GM12874 (cell line): Measurements from ENCODE around the gene CTDSP1.

ENCODE experiments used
- TF ChIP-seq, protein P1 (sequence below): IDR thresholded peaks from 2 replicates; pipeline ENCODE4 v1.5.1; 2011; ENCODE audit warnings: low read depth, mild to moderate bottlenecking, control low read depth, low read length, moderate library complexity; ENCODE audit not compliant: insufficient read depth

Gene CTDSP1

DNA sequence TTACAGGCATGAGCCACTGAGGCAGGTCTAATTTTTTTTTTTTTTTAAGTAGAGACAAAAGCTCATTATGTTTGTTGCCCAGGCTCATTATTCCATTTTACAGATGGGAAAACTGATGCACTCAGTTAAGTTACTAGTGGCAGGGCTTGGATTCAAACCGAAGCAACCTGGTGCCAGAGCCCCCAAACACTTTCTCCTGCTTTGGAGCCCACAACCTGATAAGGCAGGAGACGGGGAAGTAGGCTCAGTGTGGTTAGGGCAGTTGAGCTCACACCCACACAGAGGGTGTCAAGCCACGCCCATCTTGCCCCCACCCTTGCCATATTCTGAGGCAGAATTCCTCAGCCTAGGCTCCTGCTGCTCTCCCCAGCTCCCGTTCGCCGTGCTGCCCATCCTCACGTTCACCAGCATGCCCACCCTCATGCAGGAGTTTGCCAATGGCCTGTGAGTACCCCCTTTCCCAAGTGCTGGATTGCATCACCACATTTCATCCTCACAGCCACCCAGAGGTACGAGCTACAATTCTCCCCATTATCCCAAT is 5.8 kb upstream of the CTDSP1 start:
- TF ChIP-seq, protein P1, sequence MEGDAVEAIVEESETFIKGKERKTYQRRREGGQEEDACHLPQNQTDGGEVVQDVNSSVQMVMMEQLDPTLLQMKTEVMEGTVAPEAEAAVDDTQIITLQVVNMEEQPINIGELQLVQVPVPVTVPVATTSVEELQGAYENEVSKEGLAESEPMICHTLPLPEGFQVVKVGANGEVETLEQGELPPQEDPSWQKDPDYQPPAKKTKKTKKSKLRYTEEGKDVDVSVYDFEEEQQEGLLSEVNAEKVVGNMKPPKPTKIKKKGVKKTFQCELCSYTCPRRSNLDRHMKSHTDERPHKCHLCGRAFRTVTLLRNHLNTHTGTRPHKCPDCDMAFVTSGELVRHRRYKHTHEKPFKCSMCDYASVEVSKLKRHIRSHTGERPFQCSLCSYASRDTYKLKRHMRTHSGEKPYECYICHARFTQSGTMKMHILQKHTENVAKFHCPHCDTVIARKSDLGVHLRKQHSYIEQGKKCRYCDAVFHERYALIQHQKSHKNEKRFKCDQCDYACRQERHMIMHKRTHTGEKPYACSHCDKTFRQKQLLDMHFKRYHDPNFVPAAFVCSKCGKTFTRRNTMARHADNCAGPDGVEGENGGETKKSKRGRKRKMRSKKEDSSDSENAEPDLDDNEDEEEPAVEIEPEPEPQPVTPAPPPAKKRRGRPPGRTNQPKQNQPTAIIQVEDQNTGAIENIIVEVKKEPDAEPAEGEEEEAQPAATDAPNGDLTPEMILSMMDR, result no peak

GRCh38 chr2:218394298-218395089 is 5.2 kb upstream of the CTDSP1 start:
- TF ChIP-seq, protein P1, result no peak

DNA sequence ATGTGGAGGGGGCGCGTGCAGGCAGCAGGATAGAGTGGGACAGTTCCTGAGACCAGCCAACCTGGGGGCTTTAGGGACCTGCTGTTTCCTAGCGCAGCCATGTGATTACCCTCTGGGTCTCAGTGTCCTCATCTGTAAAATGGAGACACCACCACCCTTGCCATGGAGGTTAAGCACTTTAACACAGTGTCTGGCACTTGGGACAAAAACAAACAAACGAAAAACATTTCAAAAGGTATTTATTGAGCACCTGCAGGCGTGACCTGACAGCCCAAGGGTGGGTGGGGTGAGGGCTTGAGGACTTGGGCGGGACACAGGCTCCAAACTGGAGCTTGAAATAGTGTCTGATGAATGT is 4.6 kb upstream of the CTDSP1 start:
- TF ChIP-seq, protein P1, result no peak

GRCh38 chr2:218395456-218395825 is 4.2 kb upstream of the CTDSP1 start:
- TF ChIP-seq, protein P1, result no peak

DNA sequence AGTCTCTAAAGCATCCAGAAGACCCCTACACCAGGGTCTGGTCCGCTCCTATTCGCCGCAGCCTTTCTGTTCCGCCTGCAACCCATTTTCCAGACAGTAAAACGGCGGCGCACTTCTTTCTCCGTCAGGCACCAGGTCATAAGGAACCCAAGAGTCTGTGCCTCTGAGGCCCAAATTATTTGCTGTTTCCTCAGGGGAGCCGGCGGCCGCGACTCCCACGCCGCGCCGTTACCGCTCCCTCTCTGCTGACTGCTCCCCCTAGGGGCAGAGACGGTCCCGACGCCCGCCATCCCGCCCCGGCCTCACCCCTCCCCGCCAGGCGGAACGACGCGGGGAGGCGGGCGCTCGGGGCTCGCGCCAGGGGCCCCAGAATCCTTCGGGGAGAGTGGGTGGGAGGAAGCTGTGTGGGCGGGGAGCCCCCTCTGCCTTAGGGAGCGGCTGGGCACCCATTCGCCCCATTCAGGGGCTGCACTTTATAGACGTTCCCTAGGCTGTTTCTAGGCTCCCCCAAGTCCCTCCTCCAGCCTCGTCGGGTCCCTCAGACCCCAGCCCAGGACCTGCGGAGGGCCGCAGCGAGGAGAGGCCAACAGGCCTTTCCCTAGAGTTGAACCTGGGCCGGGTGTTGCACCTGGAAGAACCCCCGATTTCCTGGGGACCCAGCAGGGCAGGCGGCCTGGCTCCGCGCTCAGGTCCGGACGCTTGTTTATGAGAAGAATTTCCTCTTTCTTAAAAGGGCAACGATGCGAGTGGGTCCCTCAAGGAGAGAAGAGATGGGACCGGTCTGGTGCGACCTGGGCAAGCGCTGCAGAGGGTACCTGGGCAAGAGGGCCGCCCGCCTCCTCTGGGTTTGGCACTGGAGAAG is 3.6 kb upstream of the CTDSP1 start:
- TF ChIP-seq, protein P1, result peak; percentile 81

- TF ChIP-seq, protein P1, result no peak
Measured at GRCh38 chr2:218396688-218397462, 2.8 kb upstream of the CTDSP1 start.

GRCh38 chr2:218397463-218397819 is 2.2 kb upstream of the CTDSP1 start:
- TF ChIP-seq, protein P1, result no peak
